ENCODE data around the gene ARHGAP32.

- TF ChIP-seq CTCF (IDR thresholded peaks at IDR 0.05 in 2 of 3, conservative IDR thresholded peaks at IDR 0.05 in 1 of 3; ENCODE audit: borderline replicate concordance in 1 of 3, insufficient read depth in 1 of 3, low read depth in 2 of 3, low read length in 2 of 3) (no peak), MAX (IDR thresholded peaks at IDR 0.05) (no peak), ZNF274 (IDR thresholded peaks at IDR 0.05; ENCODE audit: low read depth, low read length) (no peak), SRF (IDR thresholded peaks at IDR 0.05; ENCODE audit: low read depth) (no peak), EZH2 (IDR thresholded peaks at IDR 0.05) (no peak), YY1 (IDR thresholded peaks at IDR 0.05; ENCODE audit: extremely low read depth, insufficient replicate concordance, low read depth, low read length) (no peak), CBX3 (IDR thresholded peaks at IDR 0.05; ENCODE audit: low read depth) (no peak), POLR2AphosphoS5 (IDR thresholded peaks at IDR 0.05; ENCODE audit: low read depth, low read length) (no peak), ZBTB33 (IDR thresholded peaks at IDR 0.05; ENCODE audit: extremely low read depth, insufficient replicate concordance, low read length) (no peak), SP1 (IDR thresholded peaks at IDR 0.05; ENCODE audit: low read depth) (no peak), EGR1 (IDR thresholded peaks at IDR 0.05; ENCODE audit: low read depth) (no peak), POLR2A (IDR thresholded peaks at IDR 0.05; ENCODE audit: borderline replicate concordance, extremely low read depth, insufficient read depth, insufficient read length) (no peak)
These were observed 250.4 kb downstream of the ARHGAP32 start for GRCh38 chr11:128941573-128942271.
